Endothelial cell (in vitro differentiated cells): ENCODE measurements around the gene TEX2. TPM values are rescaled to one million over a fixed set of nuclear protein-coding genes. Genes with fewer than 3 reads are reported as not detected.

Source experiments
- DNase-seq: peaks from one replicate; pipeline ENCODE4 v3.0.0; 2021; ENCODE audit warnings: low spot score
- H3K27ac Mint-ChIP-seq: one replicate; pipeline ENCODE4 v1.8.0; 2021; ENCODE audit warnings: mixed read lengths, inconsistent platforms; ENCODE audit not compliant: unreplicated experiment
- H3K27me3 Mint-ChIP-seq: one replicate; pipeline ENCODE4 v1.8.0; 2021; ENCODE audit warnings: mild to moderate bottlenecking, moderate library complexity, mixed read lengths, inconsistent platforms; ENCODE audit not compliant: unreplicated experiment
- H3K36me3 Mint-ChIP-seq: one replicate; pipeline ENCODE4 v1.8.0; 2021; ENCODE audit warnings: mild to moderate bottlenecking, low read depth, mixed read lengths, inconsistent platforms; ENCODE audit not compliant: unreplicated experiment
- H3K4me1 Mint-ChIP-seq: one replicate; pipeline ENCODE4 v1.8.0; 2021; ENCODE audit warnings: mild to moderate bottlenecking, mixed read lengths, inconsistent platforms; ENCODE audit not compliant: unreplicated experiment
- H3K4me3 Mint-ChIP-seq: one replicate; pipeline ENCODE4 v1.8.0; 2021; ENCODE audit warnings: mild to moderate bottlenecking, mixed read lengths, inconsistent platforms; ENCODE audit not compliant: unreplicated experiment
- H3K9me3 Mint-ChIP-seq: one replicate; pipeline ENCODE4 v1.8.0; 2021; ENCODE audit warnings: mixed read lengths, inconsistent platforms; ENCODE audit not compliant: unreplicated experiment
- CTCF ChIP-seq: fragments of 200-600 bp; sonication (generic); IDR thresholded peaks from one replicate; pipeline ENCODE4 v1.5.0; 2021; ENCODE audit warnings: antibody characterized with exemption; ENCODE audit not compliant: unreplicated experiment
- total RNA-seq: library from RNA; stranded (reverse); fragmentation: NEBNext Ultra II Directional; extraction: Animal tissue kit (Norgen Biotek cat#: 25700); gene quantifications from one replicate; pipeline ENCODE4 v1.2.1, GENCODE V29; 2021; ENCODE audit not compliant: unreplicated experiment

The TEX2 gene
- total RNA-seq, 1 donor from 2014 or later = 16.3 TPM

GRCh38 chr17:64107500-64108236 lies 155.4 kb downstream of the TEX2 start:
- no peak for TF ChIP-seq CTCF
- Mint-ChIP-seq H3K27me3 (peaks cover 5% of the 10 kb centered on the region), H3K27ac (no peak overlapping the region), H3K4me3 (no peak overlapping the region), H3K4me1 (peaks cover 30% of the 10 kb centered on the region), H3K36me3 (no peaks in the 10 kb centered on the region), H3K9me3 (no peaks in the 10 kb centered on the region)
- no peak for DNase-seq

- DNase-seq = no peak
- no peak overlapping the region for H3K27ac Mint-ChIP-seq
- no peaks in the 10 kb centered on the region for H3K9me3 Mint-ChIP-seq
- no peak for TF ChIP-seq CTCF
- H3K27me3 Mint-ChIP-seq = peaks cover 5% of the 10 kb centered on the region
- peaks cover 26% of the 10 kb centered on the region for H3K4me1 Mint-ChIP-seq
- H3K4me3 Mint-ChIP-seq = no peak overlapping the region
- no peaks in the 10 kb centered on the region for H3K36me3 Mint-ChIP-seq
Measured at GRCh38 chr17:64106918-64107317, 156.1 kb downstream of the TEX2 start.

- no peak for TF ChIP-seq CTCF
- Mint-ChIP-seq H3K27me3 (no peaks in the 10 kb centered on the region), H3K4me3 (no peak overlapping the region), H3K9me3 (no peaks in the 10 kb centered on the region), H3K27ac (no peak overlapping the region), H3K36me3 (no peaks in the 10 kb centered on the region), H3K4me1 (peaks cover 7% of the 10 kb centered on the region)
- no peak for DNase-seq
Measured at GRCh38 chr17:64103391-64104364, 159.4 kb downstream of the TEX2 start.

- DNase-seq = no peak
- TF ChIP-seq CTCF = no peak
- Mint-ChIP-seq H3K9me3 (no peaks in the 10 kb centered on the region), H3K27ac (no peak overlapping the region), H3K36me3 (no peaks in the 10 kb centered on the region), H3K27me3 (no peaks in the 10 kb centered on the region), H3K4me1 (peaks cover 7% of the 10 kb centered on the region), H3K4me3 (no peak overlapping the region)
Measured at GRCh38 chr17:64102627-64103390, 160.3 kb downstream of the TEX2 start.
